Measurements from ENCODE around the gene DEGS1. TPM values are rescaled to one million over a fixed set of nuclear protein-coding genes. Genes with fewer than 3 reads are reported as not detected.

Gene DEGS1
- total and polyA plus RNA-seq, 10 of the 15 experiments (the other 5 are each of a cell fraction or from before 2014, with no cell fraction given): 16.5 to 133 (median 46.0) TPM

DNA sequence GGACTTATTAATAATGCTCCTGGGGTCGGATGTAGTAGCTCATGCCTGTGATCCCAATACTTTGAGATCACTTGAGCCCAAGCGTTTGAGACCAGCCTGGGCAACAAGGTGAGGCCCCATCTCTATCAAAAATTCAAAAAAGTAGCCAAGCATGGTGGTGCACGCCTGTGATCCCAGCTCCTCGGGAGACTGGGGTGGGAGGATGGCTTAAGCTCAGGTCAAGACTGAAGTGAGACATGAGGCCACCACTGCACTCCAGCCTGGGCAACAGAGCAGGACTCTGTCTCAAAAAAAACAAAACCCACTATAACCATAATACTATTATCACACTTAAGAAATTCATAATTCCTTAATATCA, 1.6 kb upstream of the DEGS1 start (continued):
- TF ChIP-seq, protein P1, sequence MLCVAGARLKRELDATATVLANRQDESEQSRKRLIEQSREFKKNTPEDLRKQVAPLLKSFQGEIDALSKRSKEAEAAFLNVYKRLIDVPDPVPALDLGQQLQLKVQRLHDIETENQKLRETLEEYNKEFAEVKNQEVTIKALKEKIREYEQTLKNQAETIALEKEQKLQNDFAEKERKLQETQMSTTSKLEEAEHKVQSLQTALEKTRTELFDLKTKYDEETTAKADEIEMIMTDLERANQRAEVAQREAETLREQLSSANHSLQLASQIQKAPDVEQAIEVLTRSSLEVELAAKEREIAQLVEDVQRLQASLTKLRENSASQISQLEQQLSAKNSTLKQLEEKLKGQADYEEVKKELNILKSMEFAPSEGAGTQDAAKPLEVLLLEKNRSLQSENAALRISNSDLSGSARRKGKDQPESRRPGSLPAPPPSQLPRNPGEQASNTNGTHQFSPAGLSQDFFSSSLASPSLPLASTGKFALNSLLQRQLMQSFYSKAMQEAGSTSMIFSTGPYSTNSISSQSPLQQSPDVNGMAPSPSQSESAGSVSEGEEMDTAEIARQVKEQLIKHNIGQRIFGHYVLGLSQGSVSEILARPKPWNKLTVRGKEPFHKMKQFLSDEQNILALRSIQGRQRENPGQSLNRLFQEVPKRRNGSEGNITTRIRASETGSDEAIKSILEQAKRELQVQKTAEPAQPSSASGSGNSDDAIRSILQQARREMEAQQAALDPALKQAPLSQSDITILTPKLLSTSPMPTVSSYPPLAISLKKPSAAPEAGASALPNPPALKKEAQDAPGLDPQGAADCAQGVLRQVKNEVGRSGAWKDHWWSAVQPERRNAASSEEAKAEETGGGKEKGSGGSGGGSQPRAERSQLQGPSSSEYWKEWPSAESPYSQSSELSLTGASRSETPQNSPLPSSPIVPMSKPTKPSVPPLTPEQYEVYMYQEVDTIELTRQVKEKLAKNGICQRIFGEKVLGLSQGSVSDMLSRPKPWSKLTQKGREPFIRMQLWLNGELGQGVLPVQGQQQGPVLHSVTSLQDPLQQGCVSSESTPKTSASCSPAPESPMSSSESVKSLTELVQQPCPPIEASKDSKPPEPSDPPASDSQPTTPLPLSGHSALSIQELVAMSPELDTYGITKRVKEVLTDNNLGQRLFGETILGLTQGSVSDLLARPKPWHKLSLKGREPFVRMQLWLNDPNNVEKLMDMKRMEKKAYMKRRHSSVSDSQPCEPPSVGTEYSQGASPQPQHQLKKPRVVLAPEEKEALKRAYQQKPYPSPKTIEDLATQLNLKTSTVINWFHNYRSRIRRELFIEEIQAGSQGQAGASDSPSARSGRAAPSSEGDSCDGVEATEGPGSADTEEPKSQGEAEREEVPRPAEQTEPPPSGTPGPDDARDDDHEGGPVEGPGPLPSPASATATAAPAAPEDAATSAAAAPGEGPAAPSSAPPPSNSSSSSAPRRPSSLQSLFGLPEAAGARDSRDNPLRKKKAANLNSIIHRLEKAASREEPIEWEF (IDR thresholded peaks at IDR 0.05; ENCODE audit: insufficient replicate concordance, low read depth, low read length): no peak
- TF ChIP-seq SMAD5 (IDR thresholded peaks at IDR 0.05; ENCODE audit: low read depth) (no peak), GABPA (IDR thresholded peaks at IDR 0.05; ENCODE audit: low read depth) (no peak), STAT1 (conservative IDR thresholded peaks at IDR 0.05) (no peak), RAD51 (IDR thresholded peaks at IDR 0.05) (no peak), SIX5 (IDR thresholded peaks at IDR 0.05; ENCODE audit: low read depth, low read length, severe bottlenecking) (no peak), TCF12 (IDR thresholded peaks at IDR 0.05; ENCODE audit: low read depth, low read length) (no peak), ZNF207 (IDR thresholded peaks at IDR 0.05; ENCODE audit: borderline replicate concordance) (no peak), HDAC2 (IDR thresholded peaks at IDR 0.05) (no peak), ZBED1 (IDR thresholded peaks at IDR 0.05; ENCODE audit: borderline replicate concordance) (no peak)
- TF ChIP-seq, protein P2, sequence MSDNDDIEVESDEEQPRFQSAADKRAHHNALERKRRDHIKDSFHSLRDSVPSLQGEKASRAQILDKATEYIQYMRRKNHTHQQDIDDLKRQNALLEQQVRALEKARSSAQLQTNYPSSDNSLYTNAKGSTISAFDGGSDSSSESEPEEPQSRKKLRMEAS (IDR thresholded peaks at IDR 0.05; ENCODE audit: low read depth, low read length): no peak
